ENCODE data around the gene ZNF432.
A peak's percentile ranks its signal among the peaks of the same experiment; 100 is the strongest.
"Not testable (repeated sequence)": the region's sequence is repeated elsewhere in the genome, so short reads cannot be mapped to it uniquely, and the experiment has no call there.

The ZNF432 gene

GRCh38 chr19:52048555-52049501 is at the start of gene ZNF432:
ZNF432 (minus strand) TSS chr19:52048838; CDS start chr19:52046868, 1,970 bp downstream.
- DNase-seq (ENCODE audit: low read depth): peak; percentile 73
- peak within 1 kb of the TSS; percentile 69 for H3K4me3 ChIP-seq (ENCODE audit: low read depth, low read length)

GRCh38 chr19:52096416-52096815 is 47.8 kb upstream of the ZNF432 start:
- not testable (repeated sequence) for H3K4me3 ChIP-seq (ENCODE audit: low read depth, low read length); DNase-seq (ENCODE audit: low read depth)

- peak; percentile 87 for DNase-seq (ENCODE audit: low read depth)
- H3K4me3 ChIP-seq (ENCODE audit: low read depth, low read length): peak within 1 kb of the TSS; percentile 73
Measured at GRCh38 chr19:52095172-52096014, 46.8 kb upstream of the ZNF432 start, which contains the start of gene ZNF841. ZNF841 (minus strand) TSS chr19:52095765; CDS start chr19:52084801, 10,964 bp downstream.

GRCh38 chr19:52094526-52095130 is 46.0 kb upstream of the ZNF432 start:
- peak overlapping the region; percentile 73 for H3K4me3 ChIP-seq (ENCODE audit: low read depth, low read length)
- no peak for DNase-seq (ENCODE audit: low read depth)

- peak; percentile 23 for DNase-seq (ENCODE audit: low read depth)
Measured at GRCh38 chr19:52086481-52086880, 37.8 kb upstream of the ZNF432 start.

GRCh38 chr19:52070496-52070895 is 21.9 kb upstream of the ZNF432 start:
- H3K4me3 ChIP-seq (ENCODE audit: low read depth, low read length): no peak overlapping the region
- DNase-seq (ENCODE audit: low read depth): peak; percentile 23

More at GRCh38 chr19:52086481-52086880, 37.8 kb upstream of the ZNF432 start:
- no peak overlapping the region for H3K4me3 ChIP-seq (ENCODE audit: low read depth, low read length)

- DNase-seq (ENCODE audit: low read depth): no peak
- H3K4me3 ChIP-seq (ENCODE audit: low read depth, low read length): no peak overlapping the region
Measured at GRCh38 chr19:52069653-52070052, 21.0 kb upstream of the ZNF432 start.

- no peak overlapping the region for H3K4me3 ChIP-seq (ENCODE audit: low read depth, low read length)
- DNase-seq (ENCODE audit: low read depth): no peak
Measured at GRCh38 chr19:52066258-52066863, 17.7 kb upstream of the ZNF432 start.

- no peak for DNase-seq (ENCODE audit: low read depth)
- no peak overlapping the region for H3K4me3 ChIP-seq (ENCODE audit: low read depth, low read length)
Measured at GRCh38 chr19:52065399-52065798, 16.8 kb upstream of the ZNF432 start.

GRCh38 chr19:52056480-52056879 is 7.8 kb upstream of the ZNF432 start:
- DNase-seq (ENCODE audit: low read depth); H3K4me3 ChIP-seq (ENCODE audit: low read depth, low read length): not testable (repeated sequence)

- not testable (repeated sequence) for H3K4me3 ChIP-seq (ENCODE audit: low read depth, low read length); DNase-seq (ENCODE audit: low read depth)
Measured at GRCh38 chr19:52051736-52052135, 3.1 kb upstream of the ZNF432 start.

GRCh38 chr19:52039169-52039568 is 9.5 kb downstream of the ZNF432 start:
- DNase-seq (ENCODE audit: low read depth): no peak
- H3K4me3 ChIP-seq (ENCODE audit: low read depth, low read length): no peak overlapping the region

GRCh38 chr19:52034051-52034728 is 14.4 kb downstream of the ZNF432 start:
- DNase-seq (ENCODE audit: low read depth): no peak
- no peak overlapping the region for H3K4me3 ChIP-seq (ENCODE audit: low read depth, low read length)

GRCh38 chr19:52028780-52029123 is 19.9 kb downstream of the ZNF432 start:
- DNase-seq (ENCODE audit: low read depth): no peak
- peak overlapping the region; percentile 95 for H3K4me3 ChIP-seq (ENCODE audit: low read depth, low read length)

GRCh38 chr19:52028027-52028779 is 20.4 kb downstream of the ZNF432 start, which contains the start of gene ZNF614:
ZNF614 (minus strand) TSS chr19:52028379; CDS start chr19:52025745, 2,634 bp downstream.
- H3K4me3 ChIP-seq (ENCODE audit: low read depth, low read length): peak within 1 kb of the TSS; percentile 95
- DNase-seq (ENCODE audit: low read depth): peak; percentile 48

- not testable (repeated sequence) for H3K4me3 ChIP-seq (ENCODE audit: low read depth, low read length); DNase-seq (ENCODE audit: low read depth)
Measured at GRCh38 chr19:52026255-52026990, 22.2 kb downstream of the ZNF432 start.

- not testable (repeated sequence) for H3K4me3 ChIP-seq (ENCODE audit: low read depth, low read length); DNase-seq (ENCODE audit: low read depth)
Measured at GRCh38 chr19:52024478-52024877, 24.2 kb downstream of the ZNF432 start.
